ENCODE measurements around the gene GRIA1.

GRCh38 chr5:153445875-153446579 lies 44.4 kb upstream of the GRIA1 start:
- TF ChIP-seq CTCF (IDR thresholded peaks at IDR 0.05; ENCODE audit: low read length) (no peak), EZH2 (optimal IDR thresholded peaks at IDR 0.05; ENCODE audit: low read depth, low read length) (no peak)

Measured in MM.1S (cell line).